ENCODE measurements around the gene MAPK6.
A peak's percentile ranks its signal among the peaks of the same experiment; 100 is the strongest.
"Not testable (repeated sequence)": the region's sequence is repeated elsewhere in the genome, so short reads cannot be mapped to it uniquely, and the experiment has no call there.

MAPK6 gene

GRCh38 chr15:52011711-52012144 is 7.3 kb upstream of the MAPK6 start:
- DNase-seq: peak; percentile 21

- DNase-seq: no peak
Observed at GRCh38 chr15:52012210-52012609, 6.8 kb upstream of the MAPK6 start.

GRCh38 chr15:52013151-52013791 is 5.7 kb upstream of the MAPK6 start:
- DNase-seq: no peak

GRCh38 chr15:52014616-52015015 is 4.4 kb upstream of the MAPK6 start:
- DNase-seq: no peak

- DNase-seq: no peak
Observed at GRCh38 chr15:52016316-52016715, 2.7 kb upstream of the MAPK6 start.

- DNase-seq: no peak
Observed at GRCh38 chr15:52018244-52018643, 775 bp upstream of the MAPK6 start.

- DNase-seq: peak; percentile 5
Observed at GRCh38 chr15:52019394-52020220, 588 bp downstream of the MAPK6 start.

- DNase-seq: no peak
Observed at GRCh38 chr15:52020221-52021085, 1.4 kb downstream of the MAPK6 start.

- DNase-seq: peak; percentile 17
Observed at GRCh38 chr15:52021128-52021671, 2.2 kb downstream of the MAPK6 start.

- no peak for DNase-seq
Observed at GRCh38 chr15:52021892-52022540, 3.0 kb downstream of the MAPK6 start.

GRCh38 chr15:52023169-52023922 is 4.3 kb downstream of the MAPK6 start:
- DNase-seq: no peak

GRCh38 chr15:52028431-52029093 is 9.5 kb downstream of the MAPK6 start:
- no peak for DNase-seq

GRCh38 chr15:52030010-52030409 is 11.0 kb downstream of the MAPK6 start:
- no peak for DNase-seq

- no peak for DNase-seq
Observed at GRCh38 chr15:52031556-52031955, 12.5 kb downstream of the MAPK6 start.

- DNase-seq: no peak
Observed at GRCh38 chr15:52037889-52038505, 19.0 kb downstream of the MAPK6 start.

GRCh38 chr15:52039925-52040781 is 21.1 kb downstream of the MAPK6 start:
- DNase-seq: peak; percentile 55

GRCh38 chr15:52042051-52042851 is 23.2 kb downstream of the MAPK6 start:
- DNase-seq: peak; percentile 32

GRCh38 chr15:52045795-52046298 is 26.8 kb downstream of the MAPK6 start:
- DNase-seq: not testable (repeated sequence)

GRCh38 chr15:52046552-52046951 is 27.5 kb downstream of the MAPK6 start:
- not testable (repeated sequence) for DNase-seq
